Right cardiac atrium (tissue), 5 donors: ENCODE results near the gene OR52I2. TPM values are rescaled to one million over a fixed set of nuclear protein-coding genes. Genes with fewer than 3 reads are reported as not detected.

Experiments
- ATAC-seq, 2 donors: fragments of 200-7000 bp; cut with Tn5 transposase; one replicate each; pipeline versions ENCODE4 v1.8.0 to v1.9.1; 2020; ENCODE audit warnings: moderate library complexity in 2 of 2, mild to moderate bottlenecking in 1 of 2
- DNase-seq, 3 donors: peaks; one replicate each; pipeline ENCODE4 v3.0.0-alpha.2; 2020
- H3K27ac ChIP-seq: one replicate; pipeline ENCODE4 v1.5.1; 2013; ENCODE audit warnings: mild to moderate bottlenecking, low read length, control low read depth, moderate library complexity
- H3K27me3 ChIP-seq: one replicate; pipeline ENCODE4 v1.6.1; 2013; ENCODE audit not compliant: control insufficient read depth, insufficient read depth
- H3K4me1 ChIP-seq: one replicate; pipeline ENCODE4 v1.6.1; 2013; ENCODE audit warnings: low read length; ENCODE audit not compliant: control insufficient read depth, insufficient read depth
- H3K4me3 ChIP-seq: one replicate; pipeline ENCODE4 v1.5.1; 2013; ENCODE audit warnings: low read length, control low read depth
- H3K9me3 ChIP-seq: one replicate; pipeline ENCODE4 v1.6.1; 2013; ENCODE audit warnings: low read length; ENCODE audit not compliant: control insufficient read depth
- WGBS: extraction: QIAGEN DNeasy Blood & Tissue Kit; methylation state at CpG from one replicate; pipeline ENCODE4 v1.1.7; 2013; 5-methylcytosine and 5-hydroxymethylcytosine counted together
- intact Hi-C, 4 donors: fragments of 100-400 bp; cut with DNase I; formaldehyde crosslinking; loops; one replicate each; pipeline versions ENCODE4 v1.11.0 to v1.14.0; 2022 to 2023
- polyA plus RNA-seq: library from polyadenylated mRNA; stranded (reverse); fragments of 200-250 nt; gene quantifications from one replicate; pipeline ENCODE4 v1.2.3, GENCODE V29; 2013
- total RNA-seq, 4 donors: library from RNA; stranded (reverse); fragmentation: NEBNext Ultra II Directional; extraction: Animal tissue kit (Norgen Biotek cat#: 25700); gene quantifications; one replicate each; pipeline ENCODE4 v1.2.1, GENCODE V29; 2021
- donor health status: healthy with polysubstance abuse.
- donor health status: DM: no; HTN: yes; CAD: no.
- donor health status: DM: no; HTN: no; CAD: no.
- donor health status: DM: no; HTN: yes; CAD: no; lungs with severe emphysema.
- donor health status: DM: yes; HTN: yes; CAD: no.

Gene OR52I2
- total and polyA plus RNA-seq, 5 donors = not detected

DNA sequence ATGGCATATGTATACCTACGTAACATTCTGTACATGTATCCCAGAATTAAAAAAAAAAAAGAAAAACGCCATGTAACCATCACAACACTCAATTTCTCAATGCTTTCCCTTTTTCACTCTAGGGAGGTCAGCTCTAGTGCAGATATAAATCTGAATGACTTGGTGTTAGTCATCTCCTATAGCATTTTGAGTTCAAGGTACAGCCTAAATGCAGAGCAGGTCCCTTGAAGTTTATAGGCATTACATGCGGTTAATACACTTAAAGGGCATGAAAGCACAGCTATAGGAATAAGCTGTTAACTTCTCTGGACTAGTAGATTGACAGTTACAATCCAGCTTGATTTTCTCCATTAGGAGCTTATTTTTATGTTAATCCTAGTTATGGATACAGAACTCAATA lies 16.2 kb upstream of the OR52I2 start:
- H3K27me3 ChIP-seq = no peaks in the 10 kb centered on the region
- WGBS = 85% methylated on average over 3 of the region's 3 CpGs
- H3K27ac ChIP-seq = no peak overlapping the region
- no peak for ATAC-seq
- intact Hi-C loops = no loop called here
- no peaks in the 10 kb centered on the region for H3K4me1 ChIP-seq
- DNase-seq = no peak
- H3K4me3 ChIP-seq = no peak overlapping the region
- H3K9me3 ChIP-seq = no peaks in the 10 kb centered on the region

DNA sequence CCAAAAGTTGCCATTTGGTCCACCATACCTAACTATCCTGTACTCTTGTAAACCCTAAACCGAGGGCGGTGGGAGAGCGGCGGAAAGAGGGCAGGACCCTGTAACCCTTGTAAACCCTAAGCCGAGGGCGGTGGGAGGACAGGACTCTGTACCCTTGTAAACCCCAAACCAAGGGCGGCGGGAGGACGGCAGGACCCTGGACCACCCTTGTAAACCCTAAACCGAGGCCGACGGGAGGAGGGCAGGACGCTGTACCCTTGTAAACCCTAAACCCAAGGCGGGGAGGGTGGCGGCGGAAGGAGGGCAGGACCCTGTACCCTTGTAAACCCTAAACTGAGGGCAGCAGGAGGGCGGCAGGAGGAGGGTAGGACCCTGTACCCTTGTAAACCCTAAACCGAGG lies 12.5 kb upstream of the OR52I2 start:
- WGBS = 91% methylated on average over 18 of the region's 18 CpGs
- no peaks in the 10 kb centered on the region for H3K9me3 ChIP-seq
- no peaks in the 10 kb centered on the region for H3K27me3 ChIP-seq
- DNase-seq (peak in 1 of 3 donors; percentile 49), ATAC-seq (no peak)
- H3K27ac ChIP-seq = no peak overlapping the region
- H3K4me1 ChIP-seq = no peaks in the 10 kb centered on the region
- H3K4me3 ChIP-seq = no peak overlapping the region
- intact Hi-C loops = no loop called here

DNA sequence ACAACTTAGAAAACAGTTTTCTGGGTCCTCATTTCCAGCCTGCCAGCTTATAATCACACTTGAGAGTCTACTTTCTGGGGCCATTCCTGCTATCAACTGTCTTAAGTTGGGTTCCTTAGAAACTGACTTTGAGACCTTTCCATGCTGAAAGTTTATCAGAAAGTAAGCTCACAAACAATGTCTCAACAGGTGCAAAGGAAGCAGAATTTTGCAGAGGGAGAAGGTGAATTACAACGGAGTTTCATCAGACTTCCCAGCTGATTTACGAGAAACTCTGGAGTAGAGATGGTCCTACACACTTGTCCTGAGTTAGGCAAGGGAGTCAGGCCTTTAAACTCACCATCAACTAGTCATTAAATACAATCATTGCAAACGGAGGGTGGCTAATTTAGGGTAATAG lies 4.7 kb upstream of the OR52I2 start:
- no peaks in the 10 kb centered on the region for H3K9me3 ChIP-seq
- H3K27me3 ChIP-seq = no peaks in the 10 kb centered on the region
- DNase-seq (no peak), ATAC-seq (no peak)
- H3K27ac ChIP-seq = no peak overlapping the region
- WGBS = 62% methylated on average over 3 of the region's 3 CpGs
- H3K4me1 ChIP-seq = no peaks in the 10 kb centered on the region
- no peak overlapping the region for H3K4me3 ChIP-seq
- intact Hi-C loops = no loop called here

DNA sequence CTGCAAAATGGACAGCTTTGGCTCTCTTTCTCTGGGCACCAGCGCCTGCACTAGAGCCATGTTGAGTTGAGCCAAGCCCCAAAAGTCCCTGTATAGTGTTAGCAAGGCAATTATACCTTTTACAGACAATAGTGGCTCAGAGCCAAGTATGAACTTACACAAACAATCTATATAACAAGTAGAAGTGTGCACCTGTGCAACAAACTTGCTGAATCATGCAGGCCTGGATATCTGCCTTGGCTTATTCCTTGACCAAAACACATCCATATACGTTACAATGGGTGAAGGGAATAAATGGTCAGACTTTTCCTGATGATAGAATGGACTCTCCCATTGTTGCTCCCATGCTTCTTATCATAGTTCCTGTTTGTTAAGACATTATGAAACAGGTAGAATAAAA lies 3.8 kb upstream of the OR52I2 start:
- WGBS = 75% methylated on average over 2 of the region's 2 CpGs
- no peaks in the 10 kb centered on the region for H3K9me3 ChIP-seq
- H3K4me1 ChIP-seq = no peaks in the 10 kb centered on the region
- intact Hi-C loops = no loop called here
- no peak overlapping the region for H3K27ac ChIP-seq
- ATAC-seq (no peak), DNase-seq (no peak)
- no peaks in the 10 kb centered on the region for H3K27me3 ChIP-seq
- H3K4me3 ChIP-seq = no peak overlapping the region

DNA sequence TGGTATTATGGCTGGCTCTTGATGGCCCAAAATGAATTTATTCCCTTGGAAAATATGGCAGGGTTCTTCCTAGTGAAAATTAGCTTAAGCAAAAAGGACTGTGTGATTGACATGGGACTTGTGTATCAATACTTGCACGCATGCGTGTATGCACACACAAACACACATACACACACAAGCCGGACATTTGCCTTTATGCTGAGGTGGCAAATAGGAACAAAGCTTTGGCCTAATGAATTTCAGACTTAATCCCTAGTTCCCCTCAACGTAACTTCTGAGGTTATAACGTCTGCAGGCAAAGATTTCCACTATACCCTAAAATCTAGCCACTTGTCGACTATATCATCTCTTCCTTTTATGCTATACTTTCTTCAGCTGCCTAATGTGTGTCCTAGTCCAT lies 2.9 kb upstream of the OR52I2 start:
- Histone ChIP-seq H3K27ac (no peak overlapping the region), H3K4me1 (no peaks in the 10 kb centered on the region), H3K27me3 (no peaks in the 10 kb centered on the region), H3K4me3 (no peak overlapping the region), H3K9me3 (no peaks in the 10 kb centered on the region)
- intact Hi-C loops = no loop called here
- no peak for DNase-seq
- WGBS = 86% methylated on average over 6 of the region's 6 CpGs
- no peak for ATAC-seq

DNA sequence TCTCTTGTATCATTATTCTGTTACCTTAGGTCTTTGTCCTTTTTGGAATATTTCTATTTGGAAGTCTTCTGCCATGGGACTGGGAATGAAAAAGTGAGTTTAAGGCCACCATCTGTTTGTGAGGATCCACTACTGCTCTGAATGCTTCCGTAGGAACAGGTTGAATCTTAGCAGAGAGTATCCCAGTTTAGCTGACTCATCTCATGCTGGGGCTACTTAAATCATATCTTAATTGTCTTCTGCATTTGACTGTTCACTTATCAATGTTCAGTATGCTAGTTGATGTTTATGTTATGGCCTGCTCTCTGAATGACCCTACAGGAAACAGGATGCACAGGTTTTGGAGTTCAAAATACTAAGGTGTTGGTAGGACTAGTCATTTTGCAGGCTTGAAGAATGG lies 1.4 kb upstream of the OR52I2 start:
- Histone ChIP-seq H3K4me3 (no peak overlapping the region), H3K27ac (no peak overlapping the region), H3K9me3 (no peaks in the 10 kb centered on the region), H3K4me1 (no peaks in the 10 kb centered on the region), H3K27me3 (no peaks in the 10 kb centered on the region)
- ATAC-seq (no peak), DNase-seq (no peak)
- intact Hi-C loops = no loop called here
- WGBS = 83% methylated on average over 1 of the region's 1 CpG

DNA sequence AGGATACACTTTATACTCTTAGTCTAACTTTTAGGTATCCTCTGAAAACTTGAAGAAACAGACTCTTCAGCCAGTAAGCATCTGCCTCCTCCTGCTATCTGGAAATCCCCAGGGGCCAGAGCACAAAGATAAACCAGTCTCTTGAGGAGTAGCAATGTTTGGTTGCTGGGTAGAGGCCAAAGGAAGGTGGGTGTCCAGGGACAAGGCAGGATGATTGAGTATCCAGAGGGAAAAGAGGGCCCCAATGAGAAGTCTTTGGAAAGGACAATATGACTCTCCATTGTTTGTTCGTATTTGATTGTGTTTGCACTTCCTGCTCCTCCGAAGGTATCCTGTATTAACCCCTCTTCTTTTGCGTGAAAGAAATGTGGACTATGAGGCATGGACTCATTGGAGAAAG lies 7.5 kb downstream of the OR52I2 start:
- Histone ChIP-seq H3K4me3 (no peak overlapping the region), H3K27ac (no peak overlapping the region), H3K27me3 (no peaks in the 10 kb centered on the region), H3K4me1 (no peaks in the 10 kb centered on the region), H3K9me3 (no peaks in the 10 kb centered on the region)
- DNase-seq = no peak
- intact Hi-C loops = no loop called here
- 62% methylated on average over 3 of the region's 3 CpGs for WGBS
- ATAC-seq = no peak

DNA sequence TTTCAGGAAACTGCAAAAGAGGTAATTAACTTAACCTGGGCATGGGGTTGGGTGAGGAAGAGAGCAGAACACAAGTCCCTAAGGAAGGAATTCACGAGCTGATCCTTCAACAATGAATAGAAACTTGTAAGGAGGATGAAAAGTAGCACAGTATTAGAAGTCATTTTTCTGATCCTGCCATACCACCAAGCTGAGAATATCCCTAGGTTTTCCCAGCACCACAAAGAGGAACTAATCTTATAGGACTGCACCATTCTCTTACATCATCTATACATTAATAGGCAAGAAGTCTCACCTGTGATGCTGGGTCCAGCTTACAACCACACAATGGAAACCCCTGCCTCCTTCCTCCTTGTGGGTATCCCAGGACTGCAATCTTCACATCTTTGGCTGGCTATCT lies 12.2 kb downstream of the OR52I2 start, which contains the start of gene OR52I1:
Gene OR52I1 (plus strand): TSS at position 301 of the 400 bp plus-strand sequence. CDS start 0 bp downstream, at position 301.
- no peak for ATAC-seq
- H3K4me1 ChIP-seq = no peaks in the 10 kb centered on the region
- 75% methylated on average over 1 of the region's 1 CpG for WGBS
- H3K4me3 ChIP-seq = no peak within 1 kb of the TSS
- DNase-seq = no peak
- no peaks in the 10 kb centered on the region for H3K9me3 ChIP-seq
- no peak within 1 kb of the TSS for H3K27ac ChIP-seq
- intact Hi-C loops = no loop called here
- no peaks in the 10 kb centered on the region for H3K27me3 ChIP-seq

DNA sequence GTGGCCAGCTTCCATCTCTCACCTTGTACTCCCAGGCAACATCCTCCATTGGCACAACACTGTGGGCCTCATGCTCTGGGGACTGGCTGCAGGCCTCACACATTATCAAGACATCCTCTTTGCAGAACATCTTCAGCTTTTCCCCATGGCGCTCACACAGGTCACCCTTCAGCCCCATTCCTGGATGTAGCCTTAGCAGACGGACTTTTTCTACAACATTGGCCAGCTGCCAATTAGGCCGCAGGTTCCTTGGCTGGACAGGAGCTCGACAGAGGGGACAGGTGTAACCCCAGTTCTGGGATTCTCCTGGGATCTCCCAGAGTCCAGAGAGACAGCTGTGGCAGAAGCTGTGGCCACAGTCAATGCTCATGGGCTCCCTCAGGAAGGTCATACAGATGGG lies 23.5 kb downstream of the OR52I2 start:
- H3K27me3 ChIP-seq = no peaks in the 10 kb centered on the region
- ATAC-seq = no peak
- no peaks in the 10 kb centered on the region for H3K9me3 ChIP-seq
- peaks cover 2% of the 10 kb centered on the region for H3K4me1 ChIP-seq
- H3K27ac ChIP-seq = no peak overlapping the region
- peak in 1 of 3 donors; percentile 33 for DNase-seq
- H3K4me3 ChIP-seq = no peak overlapping the region
- WGBS = 92% methylated on average over 4 of the region's 4 CpGs
- intact Hi-C loops = no loop called here

DNA sequence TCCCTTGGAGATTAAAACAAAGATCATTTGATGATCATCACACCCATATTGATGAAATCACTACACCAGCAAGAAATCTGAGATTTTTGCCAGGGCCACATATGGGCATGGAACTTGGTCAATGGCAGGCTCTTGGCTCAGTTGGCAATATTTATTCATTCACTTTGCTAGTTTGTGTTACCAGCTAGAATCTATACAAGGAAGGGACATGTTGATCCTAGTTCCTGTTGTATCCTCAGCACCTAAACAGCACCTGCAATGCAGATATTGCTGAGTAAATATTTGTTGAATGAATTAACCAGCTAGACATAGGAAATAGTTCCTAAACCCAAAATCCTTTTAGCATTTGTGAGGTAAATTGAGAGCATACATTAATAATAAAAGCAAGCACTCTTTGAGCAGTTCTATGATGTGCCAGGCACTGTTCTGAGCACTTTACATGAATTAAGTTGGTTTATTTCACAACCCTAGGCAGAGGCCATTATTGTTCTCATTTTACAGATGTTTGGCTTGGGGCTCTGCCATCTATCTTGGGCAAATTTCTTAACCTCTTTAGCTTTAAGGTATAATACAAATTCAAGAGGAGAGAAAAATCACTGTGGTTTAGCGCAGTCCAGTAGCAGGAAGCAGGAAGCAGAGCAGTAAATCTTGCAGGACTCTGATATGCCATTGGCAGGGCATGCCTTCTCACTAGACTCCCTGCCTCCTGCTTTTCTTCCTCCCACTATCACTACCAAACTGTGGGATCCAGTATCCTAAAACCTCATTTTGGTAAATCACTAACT lies 24.9 kb downstream of the OR52I2 start:
- Histone ChIP-seq H3K9me3 (no peaks in the 10 kb centered on the region), H3K4me3 (peak overlapping the region; percentile 85), H3K27me3 (no peaks in the 10 kb centered on the region), H3K4me1 (peaks cover 2% of the 10 kb centered on the region), H3K27ac (no peak overlapping the region)
- WGBS = 72% methylated on average over 1 of the region's 1 CpG
- DNase-seq (no peak), ATAC-seq (no peak)
- intact Hi-C loops = no loop called here

DNA sequence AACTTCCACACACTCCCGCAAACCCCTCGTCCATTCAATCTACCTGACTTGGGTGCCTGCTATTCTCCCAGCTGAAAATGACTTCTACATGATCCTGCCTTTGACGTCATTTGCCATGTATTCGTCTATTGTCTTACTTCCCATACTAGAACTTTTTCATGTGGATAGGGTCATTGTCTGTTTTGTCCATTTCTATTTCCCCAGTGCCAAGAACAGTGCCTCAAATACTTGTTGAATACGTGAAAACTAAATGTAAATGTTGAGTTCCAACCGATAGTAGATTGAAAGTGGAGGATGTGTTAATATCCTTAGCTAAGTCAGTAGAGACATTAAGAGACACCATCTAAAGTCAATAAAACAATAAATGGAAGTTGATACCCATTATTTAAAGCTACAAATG lies 25.6 kb downstream of the OR52I2 start:
- no peaks in the 10 kb centered on the region for H3K27me3 ChIP-seq
- WGBS = 34% methylated on average over 6 of the region's 6 CpGs
- peaks cover 2% of the 10 kb centered on the region for H3K4me1 ChIP-seq
- H3K9me3 ChIP-seq = no peaks in the 10 kb centered on the region
- peak overlapping the region; percentile 85 for H3K4me3 ChIP-seq
- intact Hi-C loops = no loop called here
- no peak overlapping the region for H3K27ac ChIP-seq
- DNase-seq (no peak), ATAC-seq (no peak)
